Measurements from ENCODE around the gene TNFRSF12A. TPM values are rescaled to one million over a fixed set of nuclear protein-coding genes. Genes with fewer than 3 reads are reported as not detected.

Gene TNFRSF12A
- total and polyA plus RNA-seq, 2 donors (not counting 1 experiment from before 2014, with no cell fraction given): 80.7 to 196 TPM

- H4K20me1 ChIP-seq (ENCODE audit: control insufficient read depth, extremely low read depth, insufficient read depth, low read length): no peaks in the 10 kb centered on the region
- no peak overlapping the region for H3K27ac ChIP-seq (ENCODE audit: insufficient read depth, low read length)
- no peaks in the 10 kb centered on the region for H3K79me2 ChIP-seq (ENCODE audit: control insufficient read depth, insufficient read depth, low read length)
- TF ChIP-seq CTCF (conservative IDR thresholded peaks at IDR 0.05 in 1 of 2, IDR thresholded peaks at IDR 0.05 in 1 of 2; ENCODE audit: low read depth in 1 of 2, low read length in 2 of 2): no peak
- H3K4me1 ChIP-seq (ENCODE audit: control insufficient read depth, extremely low read depth, insufficient read depth, low read length): no peaks in the 10 kb centered on the region
- no peaks in the 10 kb centered on the region for H3K9me3 ChIP-seq (ENCODE audit: control insufficient read depth, insufficient read depth, low read depth, low read length)
- no peaks in the 10 kb centered on the region for H3K36me3 ChIP-seq (ENCODE audit: control insufficient read depth, insufficient read depth, low read length)
- no peak overlapping the region for H2AFZ ChIP-seq (ENCODE audit: low read length)
- H3K4me2 ChIP-seq (ENCODE audit: extremely low read depth, insufficient read depth, low read length): no peak overlapping the region
- H3K27me3 ChIP-seq (ENCODE audit: control insufficient read depth, insufficient read depth, low read length): peaks cover 40% of the 10 kb centered on the region
- no peak overlapping the region for H3K4me3 ChIP-seq (replicated peaks in 1 of 4; ENCODE audit: control extremely low read depth in 1 of 4, insufficient read depth in 1 of 4, low read depth in 3 of 4, low read length in 4 of 4)
- H3K9ac ChIP-seq (ENCODE audit: insufficient read depth, low read length): no peak overlapping the region
- no peak for DNase-seq (ENCODE audit: low read depth in 2 of 2)
Observed at GRCh38 chr16:3042376-3042775, 22.2 kb downstream of the TNFRSF12A start.

GRCh38 chr16:3044708-3045107 lies 24.5 kb downstream of the TNFRSF12A start:
- H3K9ac ChIP-seq (ENCODE audit: insufficient read depth, low read length): no peak overlapping the region
- H3K27ac ChIP-seq (ENCODE audit: insufficient read depth, low read length): no peak overlapping the region
- no peaks in the 10 kb centered on the region for H3K4me1 ChIP-seq (ENCODE audit: control insufficient read depth, extremely low read depth, insufficient read depth, low read length)
- no peak overlapping the region for H3K4me2 ChIP-seq (ENCODE audit: extremely low read depth, insufficient read depth, low read length)
- no peak overlapping the region for H3K4me3 ChIP-seq (replicated peaks in 1 of 4; ENCODE audit: control extremely low read depth in 1 of 4, insufficient read depth in 1 of 4, low read depth in 3 of 4, low read length in 4 of 4)
- TF ChIP-seq EZH2 (IDR thresholded peaks at IDR 0.05; ENCODE audit: low read length, missing control alignments): no peak
- TF ChIP-seq CTCF (conservative IDR thresholded peaks at IDR 0.05 in 1 of 2, IDR thresholded peaks at IDR 0.05 in 1 of 2; ENCODE audit: low read depth in 1 of 2, low read length in 2 of 2): no peak
- no peaks in the 10 kb centered on the region for H3K36me3 ChIP-seq (ENCODE audit: control insufficient read depth, insufficient read depth, low read length)
- H3K79me2 ChIP-seq (ENCODE audit: control insufficient read depth, insufficient read depth, low read length): no peaks in the 10 kb centered on the region
- no peaks in the 10 kb centered on the region for H3K9me3 ChIP-seq (ENCODE audit: control insufficient read depth, insufficient read depth, low read depth, low read length)
- no peak overlapping the region for H2AFZ ChIP-seq (ENCODE audit: low read length)
- no peaks in the 10 kb centered on the region for H4K20me1 ChIP-seq (ENCODE audit: control insufficient read depth, extremely low read depth, insufficient read depth, low read length)
- no peak for DNase-seq (ENCODE audit: low read depth in 2 of 2)
- peaks cover 38% of the 10 kb centered on the region for H3K27me3 ChIP-seq (ENCODE audit: control insufficient read depth, insufficient read depth, low read length)

- TF ChIP-seq CTCF (conservative IDR thresholded peaks at IDR 0.05 in 1 of 2, IDR thresholded peaks at IDR 0.05 in 1 of 2; ENCODE audit: low read depth in 1 of 2, low read length in 2 of 2) (no peak), EZH2 (IDR thresholded peaks at IDR 0.05; ENCODE audit: low read length, missing control alignments) (peak; percentile 92)
- H3K36me3 ChIP-seq (ENCODE audit: control insufficient read depth, insufficient read depth, low read length): no peaks in the 10 kb centered on the region
- H3K27me3 ChIP-seq (ENCODE audit: control insufficient read depth, insufficient read depth, low read length): peaks cover 43% of the 10 kb centered on the region
- H3K9ac ChIP-seq (ENCODE audit: insufficient read depth, low read length): no peak within 1 kb of the TSS
- no peaks in the 10 kb centered on the region for H3K4me1 ChIP-seq (ENCODE audit: control insufficient read depth, extremely low read depth, insufficient read depth, low read length)
- no peak within 1 kb of the TSS for H3K27ac ChIP-seq (ENCODE audit: insufficient read depth, low read length)
- peak within 1 kb of the TSS; percentile 37 to 47 (median 40) for H3K4me3 ChIP-seq (replicated peaks in 1 of 4; ENCODE audit: control extremely low read depth in 1 of 4, insufficient read depth in 1 of 4, low read depth in 3 of 4, low read length in 4 of 4)
- peak within 1 kb of the TSS; percentile 60 for H2AFZ ChIP-seq (ENCODE audit: low read length)
- DNase-seq (ENCODE audit: low read depth in 2 of 2): no peak
- H3K79me2 ChIP-seq (ENCODE audit: control insufficient read depth, insufficient read depth, low read length): no peaks in the 10 kb centered on the region
- no peaks in the 10 kb centered on the region for H4K20me1 ChIP-seq (ENCODE audit: control insufficient read depth, extremely low read depth, insufficient read depth, low read length)
- no peaks in the 10 kb centered on the region for H3K9me3 ChIP-seq (ENCODE audit: control insufficient read depth, insufficient read depth, low read depth, low read length)
- peak within 1 kb of the TSS; percentile 85 for H3K4me2 ChIP-seq (ENCODE audit: extremely low read depth, insufficient read depth, low read length)
Observed at GRCh38 chr16:3045758-3046640, 25.8 kb downstream of the TNFRSF12A start, which contains the start of gene MMP25. Gene MMP25, plus strand, starts transcription at chr16:3046561. Its CDS starts 357 bp downstream, at chr16:3046918.
